HG02571 (cell line): ENCODE measurements around the gene SPRYD3.
"Not testable (repeated sequence)": the region's sequence is repeated elsewhere in the genome, so short reads cannot be mapped to it uniquely, and the experiment has no call there.

Experiments used
- ATAC-seq: cut with Tn5 transposase; IDR thresholded peaks from one replicate; pipeline ENCODE4 v1.9.1; 2021; ENCODE audit warnings: mild to moderate bottlenecking, moderate library complexity; ENCODE audit not compliant: unreplicated experiment

Gene SPRYD3

GRCh38 chr12:53079226-53080117 lies at the start of gene SPRYD3:
Gene SPRYD3 (minus strand): TSS chr12:53079390. CDS start chr12:53079333, 57 bp downstream.
- peak; percentile 99 for ATAC-seq

GRCh38 chr12:53127169-53127568 lies 48.0 kb upstream of the SPRYD3 start:
- ATAC-seq = no peak

- no peak for ATAC-seq
Measured at GRCh38 chr12:53124352-53124723, 45.1 kb upstream of the SPRYD3 start.

GRCh38 chr12:53123578-53124351 lies 44.6 kb upstream of the SPRYD3 start:
- ATAC-seq = no peak

GRCh38 chr12:53122961-53123468 lies 43.8 kb upstream of the SPRYD3 start:
- ATAC-seq = no peak

GRCh38 chr12:53120685-53121525 lies 41.7 kb upstream of the SPRYD3 start:
- no peak for ATAC-seq

GRCh38 chr12:53118751-53119300 lies 39.6 kb upstream of the SPRYD3 start:
- no peak for ATAC-seq

GRCh38 chr12:53115891-53116648 lies 36.9 kb upstream of the SPRYD3 start:
- ATAC-seq = no peak

- no peak for ATAC-seq
Measured at GRCh38 chr12:53115112-53115890, 36.1 kb upstream of the SPRYD3 start.

GRCh38 chr12:53113951-53114350 lies 34.8 kb upstream of the SPRYD3 start:
- no peak for ATAC-seq

GRCh38 chr12:53113136-53113705 lies 34.0 kb upstream of the SPRYD3 start:
- ATAC-seq = no peak

GRCh38 chr12:53112431-53112830 lies 33.2 kb upstream of the SPRYD3 start:
- ATAC-seq = not testable (repeated sequence)

GRCh38 chr12:53107122-53107521 lies 27.9 kb upstream of the SPRYD3 start:
- no peak for ATAC-seq

GRCh38 chr12:53105712-53106439 lies 26.7 kb upstream of the SPRYD3 start:
- no peak for ATAC-seq

- no peak for ATAC-seq
Measured at GRCh38 chr12:53105256-53105655, 26.1 kb upstream of the SPRYD3 start.

- ATAC-seq = no peak
Measured at GRCh38 chr12:53103860-53104305, 24.7 kb upstream of the SPRYD3 start.

GRCh38 chr12:53102883-53103807 lies 24.0 kb upstream of the SPRYD3 start, which contains the start of gene SOAT2:
Gene SOAT2 (plus strand): TSS chr12:53103486. CDS start chr12:53103578, 92 bp downstream.
- ATAC-seq = no peak
